Ishikawa (cell line): ENCODE data around the gene SLC4A9.

Experiments used
- CEBPB ChIP-seq: IDR thresholded peaks from 2 replicates; pipeline ENCODE4 v1.6.1; 2012
- CREB1 ChIP-seq: IDR thresholded peaks from 2 replicates; pipeline ENCODE4 v1.6.1; 2012; ENCODE audit warnings: low read depth
- EGR1 ChIP-seq: IDR thresholded peaks from 2 replicates; pipeline ENCODE4 v1.6.1; 2012
- EP300 ChIP-seq: IDR thresholded peaks from 2 replicates; pipeline ENCODE4 v1.6.1; 2012; ENCODE audit warnings: borderline replicate concordance
- FOXM1 ChIP-seq: IDR thresholded peaks from 2 replicates; pipeline ENCODE4 v1.6.1; 2012; ENCODE audit warnings: low read depth, borderline replicate concordance
- MAX ChIP-seq: IDR thresholded peaks from 2 replicates; pipeline ENCODE4 v1.6.1; 2012
- NFIC ChIP-seq: IDR thresholded peaks from 2 replicates; pipeline ENCODE4 v1.6.1; 2012
- RAD21 ChIP-seq: IDR thresholded peaks from 2 replicates; pipeline ENCODE4 v1.6.1; 2012; ENCODE audit warnings: low read depth
- REST ChIP-seq: IDR thresholded peaks from 2 replicates; pipeline ENCODE4 v1.6.1; 2012; ENCODE audit warnings: low read depth, mild to moderate bottlenecking
- TAF1 ChIP-seq: IDR thresholded peaks from 2 replicates; pipeline ENCODE4 v1.6.1; 2012; ENCODE audit warnings: low read depth, mild to moderate bottlenecking
- TCF12 ChIP-seq: IDR thresholded peaks from 2 replicates; pipeline ENCODE4 v1.6.1; 2012; ENCODE audit warnings: low read depth
- TEAD4 ChIP-seq: IDR thresholded peaks from 2 replicates; pipeline ENCODE4 v1.6.1; 2012
- USF1 ChIP-seq: IDR thresholded peaks from 2 replicates; pipeline ENCODE4 v1.6.1; 2012
- YY1 ChIP-seq: IDR thresholded peaks from 2 replicates; pipeline ENCODE4 v1.6.1; 2012; ENCODE audit warnings: low read depth
- ZBTB7A ChIP-seq: IDR thresholded peaks from 2 replicates; pipeline ENCODE4 v1.6.1; 2012; ENCODE audit warnings: low read depth

Gene SLC4A9

GRCh38 chr5:140322751-140323731 is 37.0 kb upstream of the SLC4A9 start:
- TF ChIP-seq CREB1 (no peak), ZBTB7A (0 out of 2 replicates have a peak, but pooled peaks have one; percentile 51), REST (no peak), CEBPB (no peak), TEAD4 (peak; percentile 72), EP300 (no peak; the same call in 1 of the 2 replicates), NFIC (peak; percentile 50), YY1 (no peak), MAX (peak; percentile 65), RAD21 (no peak), TAF1 (no peak), EGR1 (no peak), TCF12 (peak; percentile 11; the same call in 1 of the 2 replicates), FOXM1 (no peak), USF1 (no peak)

GRCh38 chr5:140324041-140324600 is 35.9 kb upstream of the SLC4A9 start:
- TF ChIP-seq CEBPB: no peak

GRCh38 chr5:140324617-140325241 is 35.3 kb upstream of the SLC4A9 start:
- TF ChIP-seq CREB1 (no peak), TAF1 (no peak), EP300 (no peak), ZBTB7A (no peak)

- TF ChIP-seq ZBTB7A (no peak), RAD21 (no peak), MAX (no peak), YY1 (no peak), CEBPB (no peak), USF1 (no peak), TAF1 (no peak), REST (no peak)
These were observed 34.5 kb upstream of the SLC4A9 start for GRCh38 chr5:140325486-140325885.

GRCh38 chr5:140327589-140327988 is 32.4 kb upstream of the SLC4A9 start:
- TF ChIP-seq NFIC: no peak
- no peak for TF ChIP-seq TEAD4
- no peak for TF ChIP-seq FOXM1
- TF ChIP-seq RAD21: no peak
- no peak for TF ChIP-seq TCF12
- no peak for TF ChIP-seq ZBTB7A
- no peak for TF ChIP-seq EP300
- TF ChIP-seq CEBPB: no peak
- TF ChIP-seq CREB1: no peak
- TF ChIP-seq USF1: no peak
- TF ChIP-seq MAX: no peak
- TF ChIP-seq EGR1: no peak
- no peak for TF ChIP-seq YY1
- TF ChIP-seq TAF1: no peak
- no peak for TF ChIP-seq REST
